ENCODE data around the gene SND1. TPM values are rescaled to one million over a fixed set of nuclear protein-coding genes. Genes with fewer than 3 reads are reported as not detected.

Gene SND1
- total and polyA plus RNA-seq, 4 donors = 50.3 to 150 (median 105) TPM

- Histone ChIP-seq H3K36me3 (ENCODE audit: control insufficient read depth in 1 of 2, insufficient read depth in 2 of 2, low read length in 1 of 2) (no peaks in the 10 kb centered on the region), H3K27ac (ENCODE audit: low read depth in 1 of 2, low read length in 2 of 2) (no peak overlapping the region), H3K9me3 (ENCODE audit: control insufficient read depth, low read length) (no peaks in the 10 kb centered on the region), H3K27me3 (ENCODE audit: control insufficient read depth in 1 of 2, insufficient read depth in 2 of 2, low read length in 1 of 2) (no peaks in the 10 kb centered on the region), H3K4me3 (ENCODE audit: low read length in 2 of 2) (no peak overlapping the region), H3K4me1 (ENCODE audit: control insufficient read depth in 1 of 2, insufficient read depth in 2 of 2, low read length in 2 of 2) (peaks cover 0 to 18% of the 10 kb centered on the region in 2 donors)
- DNase-seq = no peak
- WGBS, 2 donors = 82 to 85% methylated on average over 3 of the region's 3 CpGs
- no peak for ATAC-seq (ENCODE audit: low FRiP score)
- intact Hi-C loops (cut with DNase I) = no loop called here
These were observed 226.0 kb downstream of the SND1 start for GRCh38 chr7:127877951-127878350.

DNA sequence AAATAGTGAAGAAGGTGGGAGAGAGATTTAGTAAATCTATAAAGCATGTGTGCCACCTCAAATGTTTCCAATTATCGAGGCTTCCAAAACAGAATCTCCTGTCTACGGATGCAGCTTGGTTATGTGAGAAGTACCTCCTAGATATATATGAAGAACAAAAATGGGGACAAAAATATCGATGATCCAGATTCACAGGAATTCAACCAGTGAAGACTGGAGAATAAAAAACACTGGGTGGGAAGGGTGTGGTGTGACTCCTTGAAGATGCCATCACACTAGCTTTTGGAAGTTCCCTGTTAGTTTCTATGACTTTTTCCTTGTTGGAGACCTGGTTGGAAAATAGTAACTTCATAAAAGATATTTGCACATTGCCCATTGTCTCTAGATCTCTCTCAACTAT, 226.8 kb downstream of the SND1 start:
- 97 to 99% methylated on average over 3 of the region's 3 CpGs for WGBS, 2 donors
- H3K4me3 ChIP-seq (ENCODE audit: low read length in 2 of 2) = no peak overlapping the region
- peaks cover 0 to 18% of the 10 kb centered on the region in 2 donors for H3K4me1 ChIP-seq (ENCODE audit: control insufficient read depth in 1 of 2, insufficient read depth in 2 of 2, low read length in 2 of 2)
- ATAC-seq (ENCODE audit: low FRiP score) (no peak), DNase-seq (no peak)
- H3K36me3 ChIP-seq (ENCODE audit: control insufficient read depth in 1 of 2, insufficient read depth in 2 of 2, low read length in 1 of 2) = no peaks in the 10 kb centered on the region
- H3K27ac ChIP-seq (ENCODE audit: low read depth in 1 of 2, low read length in 2 of 2) = no peak overlapping the region
- no peaks in the 10 kb centered on the region for H3K9me3 ChIP-seq (ENCODE audit: control insufficient read depth, low read length)
- intact Hi-C loops (cut with DNase I) = no loop called here
- H3K27me3 ChIP-seq (ENCODE audit: control insufficient read depth in 1 of 2, insufficient read depth in 2 of 2, low read length in 1 of 2) = no peaks in the 10 kb centered on the region

GRCh38 chr7:127879436-127879835, 227.4 kb downstream of the SND1 start:
- H3K27me3 ChIP-seq (ENCODE audit: control insufficient read depth in 1 of 2, insufficient read depth in 2 of 2, low read length in 1 of 2) = no peaks in the 10 kb centered on the region
- DNase-seq = no peak
- intact Hi-C loops (cut with DNase I) = no loop called here
- no peaks in the 10 kb centered on the region for H3K36me3 ChIP-seq (ENCODE audit: control insufficient read depth in 1 of 2, insufficient read depth in 2 of 2, low read length in 1 of 2)
- peaks cover 3 to 23% of the 10 kb centered on the region in 2 donors for H3K4me1 ChIP-seq (ENCODE audit: control insufficient read depth in 1 of 2, insufficient read depth in 2 of 2, low read length in 2 of 2)
- ATAC-seq (ENCODE audit: low FRiP score) = no peak
- no peaks in the 10 kb centered on the region for H3K9me3 ChIP-seq (ENCODE audit: control insufficient read depth, low read length)
- no peak overlapping the region for H3K27ac ChIP-seq (ENCODE audit: low read depth in 1 of 2, low read length in 2 of 2)
- WGBS, 2 donors = 90 to 94% methylated on average over 4 of the region's 4 CpGs
- no peak overlapping the region for H3K4me3 ChIP-seq (ENCODE audit: low read length in 2 of 2)

DNA sequence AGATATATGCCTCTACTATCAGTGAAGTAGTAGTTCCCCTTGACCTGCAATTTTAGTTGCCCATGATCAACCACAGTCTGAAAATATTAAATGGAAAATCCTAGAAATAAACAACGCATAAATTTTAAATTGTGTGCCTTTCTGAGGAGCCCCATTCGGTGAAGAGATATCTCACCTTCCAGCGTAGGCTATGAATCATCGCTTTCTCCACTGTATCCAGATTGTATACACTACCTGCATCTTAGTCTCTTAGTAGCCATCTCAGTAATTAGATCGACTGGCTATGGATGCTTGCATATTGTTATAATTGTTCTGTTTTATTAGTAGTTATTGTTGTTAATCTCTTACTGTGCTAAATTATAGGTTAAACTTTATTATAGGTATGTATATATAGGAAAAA, 227.9 kb downstream of the SND1 start:
- Histone ChIP-seq H3K4me1 (ENCODE audit: control insufficient read depth in 1 of 2, insufficient read depth in 2 of 2, low read length in 2 of 2) (peaks cover 5 to 26% of the 10 kb centered on the region in 2 donors), H3K27ac (ENCODE audit: low read depth in 1 of 2, low read length in 2 of 2) (no peak overlapping the region), H3K36me3 (ENCODE audit: control insufficient read depth in 1 of 2, insufficient read depth in 2 of 2, low read length in 1 of 2) (no peaks in the 10 kb centered on the region), H3K4me3 (ENCODE audit: low read length in 2 of 2) (no peak overlapping the region), H3K9me3 (ENCODE audit: control insufficient read depth, low read length) (no peaks in the 10 kb centered on the region), H3K27me3 (ENCODE audit: control insufficient read depth in 1 of 2, insufficient read depth in 2 of 2, low read length in 1 of 2) (no peaks in the 10 kb centered on the region)
- 97% methylated on average over 5 of the region's 5 CpGs for WGBS, 2 donors
- ATAC-seq (ENCODE audit: low FRiP score) = no peak
- DNase-seq = no peak
- intact Hi-C loops (cut with DNase I) = no loop called here

DNA sequence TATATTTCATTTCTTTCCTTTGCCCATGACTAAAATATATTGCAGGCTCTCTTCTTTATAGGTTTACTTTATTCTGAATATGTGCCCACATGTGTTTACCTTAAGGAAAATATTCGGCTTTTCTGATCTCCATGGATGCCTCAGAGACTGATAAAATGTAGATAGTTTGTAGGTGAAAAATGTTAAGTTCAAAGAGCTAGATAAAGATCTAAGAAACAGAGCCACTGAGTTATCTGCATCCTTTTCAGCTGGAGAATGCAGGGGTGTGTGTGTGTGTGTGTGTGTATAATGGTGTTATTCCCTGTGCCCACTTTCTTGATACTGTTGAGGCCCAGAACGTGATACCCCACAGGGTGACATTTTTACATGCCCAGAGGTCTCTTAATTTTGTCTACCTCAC, 228.5 kb downstream of the SND1 start:
- H3K4me1 ChIP-seq (ENCODE audit: control insufficient read depth in 1 of 2, insufficient read depth in 2 of 2, low read length in 2 of 2) = peaks cover 8 to 22% of the 10 kb centered on the region in 2 donors
- WGBS, 2 donors = 82 to 87% methylated on average over 2 of the region's 2 CpGs
- no peak for ATAC-seq (ENCODE audit: low FRiP score)
- H3K27ac ChIP-seq (ENCODE audit: low read depth in 1 of 2, low read length in 2 of 2) = no peak overlapping the region
- H3K36me3 ChIP-seq (ENCODE audit: control insufficient read depth in 1 of 2, insufficient read depth in 2 of 2, low read length in 1 of 2) = no peaks in the 10 kb centered on the region
- H3K27me3 ChIP-seq (ENCODE audit: control insufficient read depth in 1 of 2, insufficient read depth in 2 of 2, low read length in 1 of 2) = no peaks in the 10 kb centered on the region
- intact Hi-C loops (cut with DNase I) = no loop called here
- DNase-seq = no peak
- no peak overlapping the region for H3K4me3 ChIP-seq (ENCODE audit: low read length in 2 of 2)
- H3K9me3 ChIP-seq (ENCODE audit: control insufficient read depth, low read length) = no peaks in the 10 kb centered on the region

DNA sequence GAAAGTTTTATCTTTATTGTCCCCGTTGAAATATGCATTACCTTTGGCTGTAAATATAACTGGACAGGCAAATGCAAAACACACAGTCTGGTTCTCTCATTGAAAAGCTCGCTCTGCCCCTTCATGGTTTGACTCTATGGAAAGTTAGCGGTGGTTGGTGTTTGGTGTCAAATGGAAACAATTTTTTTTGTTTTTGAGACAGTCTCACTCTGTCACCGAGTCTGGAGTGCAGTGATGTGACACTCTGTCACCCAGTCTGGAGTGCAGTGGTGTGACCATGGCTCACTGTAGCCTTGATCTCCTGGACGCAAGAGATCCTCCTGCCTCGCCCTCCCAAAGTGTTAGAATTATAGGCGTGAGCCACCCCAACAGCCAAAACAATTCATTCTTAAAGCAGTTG, 229.6 kb downstream of the SND1 start:
- Histone ChIP-seq H3K4me1 (ENCODE audit: control insufficient read depth in 1 of 2, insufficient read depth in 2 of 2, low read length in 2 of 2) (peaks cover 8 to 19% of the 10 kb centered on the region in 2 donors), H3K27ac (ENCODE audit: low read depth in 1 of 2, low read length in 2 of 2) (no peak overlapping the region), H3K9me3 (ENCODE audit: control insufficient read depth, low read length) (no peaks in the 10 kb centered on the region), H3K36me3 (ENCODE audit: control insufficient read depth in 1 of 2, insufficient read depth in 2 of 2, low read length in 1 of 2) (no peaks in the 10 kb centered on the region), H3K27me3 (ENCODE audit: control insufficient read depth in 1 of 2, insufficient read depth in 2 of 2, low read length in 1 of 2) (no peaks in the 10 kb centered on the region), H3K4me3 (ENCODE audit: low read length in 2 of 2) (no peak overlapping the region)
- intact Hi-C loops (cut with DNase I) = no loop called here
- 94 to 95% methylated on average over 7 of the region's 7 CpGs for WGBS, 2 donors
- DNase-seq (no peak), ATAC-seq (ENCODE audit: low FRiP score) (no peak)

DNA sequence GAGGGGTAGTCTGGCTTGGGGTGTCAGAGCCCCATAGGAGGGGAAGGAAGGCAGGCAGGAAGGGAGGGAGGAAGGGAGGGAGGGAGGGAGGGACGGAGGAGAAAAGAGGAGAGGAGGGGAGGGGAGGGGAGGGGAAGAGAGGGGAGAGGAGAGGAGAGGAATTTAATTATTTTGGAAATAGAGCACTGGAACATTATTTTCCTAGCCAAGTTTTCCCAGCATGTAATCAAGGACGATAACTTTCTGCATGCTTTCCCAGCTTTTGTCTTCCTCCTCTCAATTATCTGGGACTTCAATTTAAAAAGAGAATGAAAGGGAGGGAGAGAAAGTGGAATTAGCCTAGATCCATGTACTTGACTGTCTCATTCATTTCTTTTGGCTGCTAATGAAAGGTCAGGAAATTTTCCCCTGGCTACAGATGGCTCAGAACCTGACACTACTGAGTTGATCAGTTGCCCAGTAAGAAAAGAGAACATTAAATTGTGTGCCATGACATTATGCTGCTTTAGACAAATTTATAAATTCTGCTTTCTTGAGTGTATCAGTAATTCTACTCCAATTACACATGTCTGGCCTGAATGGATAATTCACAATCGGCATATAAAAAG, 230.4 kb downstream of the SND1 start:
- intact Hi-C loops (cut with DNase I) = no loop called here
- no peak overlapping the region for H3K4me3 ChIP-seq (ENCODE audit: low read length in 2 of 2)
- H3K27ac ChIP-seq (ENCODE audit: low read depth in 1 of 2, low read length in 2 of 2) = no peak overlapping the region
- WGBS, 2 donors = 26 to 27% methylated on average over 3 of the region's 3 CpGs
- H3K36me3 ChIP-seq (ENCODE audit: control insufficient read depth in 1 of 2, insufficient read depth in 2 of 2, low read length in 1 of 2) = no peaks in the 10 kb centered on the region
- no peak for ATAC-seq (ENCODE audit: low FRiP score)
- no peaks in the 10 kb centered on the region for H3K9me3 ChIP-seq (ENCODE audit: control insufficient read depth, low read length)
- DNase-seq = no peak
- peaks cover 8 to 17% of the 10 kb centered on the region in 2 donors for H3K4me1 ChIP-seq (ENCODE audit: control insufficient read depth in 1 of 2, insufficient read depth in 2 of 2, low read length in 2 of 2)
- H3K27me3 ChIP-seq (ENCODE audit: control insufficient read depth in 1 of 2, insufficient read depth in 2 of 2, low read length in 1 of 2) = no peaks in the 10 kb centered on the region

DNA sequence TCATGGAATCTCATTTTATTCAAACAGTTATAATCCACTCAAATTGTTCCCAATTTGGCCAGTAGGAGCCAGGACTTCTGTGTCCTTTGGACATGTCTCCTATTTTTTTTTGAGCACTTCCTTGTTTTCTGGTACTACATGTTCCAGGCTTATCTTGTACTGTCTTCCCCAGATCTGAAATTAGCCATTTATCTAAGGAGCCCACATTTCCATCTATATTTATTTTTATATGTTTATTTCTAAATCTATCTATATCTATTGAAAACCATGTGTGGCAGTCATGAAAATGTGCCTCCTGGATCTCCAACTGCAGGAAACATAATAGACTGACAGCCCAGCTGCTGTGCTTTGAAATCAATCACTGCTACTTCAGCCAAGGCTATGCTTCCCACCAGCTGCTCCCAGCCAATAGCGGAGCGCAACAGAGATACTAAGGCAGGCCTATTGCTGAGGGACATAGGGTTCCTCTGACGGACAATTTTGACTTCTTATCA, 232.1 kb downstream of the SND1 start:
- Histone ChIP-seq H3K9me3 (ENCODE audit: control insufficient read depth, low read length) (no peaks in the 10 kb centered on the region), H3K27ac (ENCODE audit: low read depth in 1 of 2, low read length in 2 of 2) (peak overlapping the region in 1 of 2 donors; percentile 10), H3K4me3 (ENCODE audit: low read length in 2 of 2) (no peak overlapping the region), H3K36me3 (ENCODE audit: control insufficient read depth in 1 of 2, insufficient read depth in 2 of 2, low read length in 1 of 2) (peaks cover 0 to 2% of the 10 kb centered on the region in 2 donors), H3K27me3 (ENCODE audit: control insufficient read depth in 1 of 2, insufficient read depth in 2 of 2, low read length in 1 of 2) (no peaks in the 10 kb centered on the region), H3K4me1 (ENCODE audit: control insufficient read depth in 1 of 2, insufficient read depth in 2 of 2, low read length in 2 of 2) (peaks cover 8 to 15% of the 10 kb centered on the region in 2 donors)
- 88 to 89% methylated on average over 3 of the region's 3 CpGs for WGBS, 2 donors
- no peak for ATAC-seq (ENCODE audit: low FRiP score)
- intact Hi-C loops (cut with DNase I) = no loop called here
- DNase-seq = no peak

GRCh38 chr7:127885222-127885772, 233.3 kb downstream of the SND1 start:
- WGBS, 2 donors = 93 to 94% methylated on average over 3 of the region's 3 CpGs
- ATAC-seq (ENCODE audit: low FRiP score) = no peak
- Histone ChIP-seq H3K4me1 (ENCODE audit: control insufficient read depth in 1 of 2, insufficient read depth in 2 of 2, low read length in 2 of 2) (peaks cover 8 to 15% of the 10 kb centered on the region in 2 donors), H3K27ac (ENCODE audit: low read depth in 1 of 2, low read length in 2 of 2) (peak overlapping the region in 1 of 2 donors; percentile 57), H3K9me3 (ENCODE audit: control insufficient read depth, low read length) (no peaks in the 10 kb centered on the region), H3K36me3 (ENCODE audit: control insufficient read depth in 1 of 2, insufficient read depth in 2 of 2, low read length in 1 of 2) (peaks cover 0 to 2% of the 10 kb centered on the region in 2 donors), H3K27me3 (ENCODE audit: control insufficient read depth in 1 of 2, insufficient read depth in 2 of 2, low read length in 1 of 2) (no peaks in the 10 kb centered on the region), H3K4me3 (ENCODE audit: low read length in 2 of 2) (no peak overlapping the region)
- intact Hi-C loops (cut with DNase I) = no loop called here
- DNase-seq = no peak
